GOT3 (cell line): Measurements from ENCODE around the gene CUBN.

ENCODE experiments used
- DNase-seq: peaks from one replicate; lab custom pipeline; 2025; ENCODE audit warnings: mixed read lengths; lab: John Stamatoyannopoulos, UW

CUBN gene

GRCh38 chr10:16916496-16916895, 213.1 kb downstream of the CUBN start:
- no peak for DNase-seq

GRCh38 chr10:16915300-16915699, 214.3 kb downstream of the CUBN start:
- no peak for DNase-seq

GRCh38 chr10:16913266-16913665, 216.3 kb downstream of the CUBN start:
- DNase-seq: no peak

GRCh38 chr10:16910793-16911164, 218.8 kb downstream of the CUBN start:
- DNase-seq: no peak

- no peak for DNase-seq
These were observed 219.4 kb downstream of the CUBN start for GRCh38 chr10:16909961-16910792.

- no peak for DNase-seq
These were observed 220.3 kb downstream of the CUBN start for GRCh38 chr10:16909271-16909767.

- DNase-seq: no peak
These were observed 221.9 kb downstream of the CUBN start for GRCh38 chr10:16907687-16908086.

- no peak for DNase-seq
These were observed 224.3 kb downstream of the CUBN start for GRCh38 chr10:16905320-16905719.

- no peak for DNase-seq
These were observed 225.0 kb downstream of the CUBN start for GRCh38 chr10:16904639-16905061.

- DNase-seq: no peak
These were observed 225.6 kb downstream of the CUBN start for GRCh38 chr10:16904049-16904448.

GRCh38 chr10:16902606-16903005, 227.0 kb downstream of the CUBN start:
- no peak for DNase-seq

GRCh38 chr10:16901106-16901505, 228.5 kb downstream of the CUBN start:
- no peak for DNase-seq

- DNase-seq: no peak
These were observed 232.6 kb downstream of the CUBN start for GRCh38 chr10:16896993-16897392.

GRCh38 chr10:16894821-16895220, 234.8 kb downstream of the CUBN start:
- DNase-seq: no peak

GRCh38 chr10:16893664-16894063, 235.9 kb downstream of the CUBN start:
- no peak for DNase-seq

- DNase-seq: no peak
These were observed 238.0 kb downstream of the CUBN start for GRCh38 chr10:16891375-16892313.

GRCh38 chr10:16890691-16891090, 238.9 kb downstream of the CUBN start:
- DNase-seq: no peak

GRCh38 chr10:16887565-16887964, 242.0 kb downstream of the CUBN start:
- no peak for DNase-seq

- DNase-seq: no peak
These were observed 243.6 kb downstream of the CUBN start for GRCh38 chr10:16886031-16886430.

GRCh38 chr10:16884497-16884896, 245.1 kb downstream of the CUBN start:
- DNase-seq: no peak

GRCh38 chr10:16883084-16883483, 246.5 kb downstream of the CUBN start:
- DNase-seq: no peak

- no peak for DNase-seq
These were observed 259.3 kb downstream of the CUBN start for GRCh38 chr10:16870331-16870730.

GRCh38 chr10:16867990-16868389, 261.6 kb downstream of the CUBN start:
- DNase-seq: no peak
